Measurements from ENCODE around the gene XIRP1.
A peak's percentile ranks its signal among the peaks of the same experiment; 100 is the strongest.
"Not testable (repeated sequence)": the region's sequence is repeated elsewhere in the genome, so short reads cannot be mapped to it uniquely, and the experiment has no call there.

The XIRP1 gene

DNA sequence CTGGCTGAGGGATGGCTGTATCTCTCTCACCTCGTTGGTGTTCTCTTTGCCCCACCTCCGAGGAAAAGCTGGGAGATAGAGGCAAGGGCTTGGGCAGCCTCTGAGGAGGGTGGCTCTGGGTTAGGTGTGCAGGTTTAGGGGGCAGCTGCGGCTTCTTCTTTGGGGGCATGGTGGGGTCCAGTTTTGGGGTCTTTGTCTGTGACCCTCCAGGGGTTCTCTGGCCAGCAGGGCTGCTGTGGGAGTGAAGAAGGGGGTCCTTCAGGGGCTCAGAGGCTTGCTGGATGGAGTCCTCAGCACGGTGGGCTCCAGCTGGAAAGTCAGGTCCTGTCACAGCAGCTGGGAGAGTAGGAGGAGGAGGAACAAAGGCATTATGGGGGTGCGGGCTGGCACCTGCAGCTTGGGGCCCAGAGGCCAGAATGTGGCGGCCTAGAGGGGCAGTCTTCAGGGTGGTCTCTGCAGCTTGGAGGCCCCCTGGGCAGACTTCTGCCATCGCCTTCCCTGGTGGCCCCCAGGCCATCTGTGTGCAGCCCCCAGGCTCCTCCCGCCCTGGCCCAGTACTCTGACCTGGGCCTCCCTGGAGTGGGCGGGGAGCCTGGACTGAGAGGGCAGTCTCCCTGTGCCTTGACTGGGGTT lies 7.0 kb downstream of the XIRP1 start:
- no peak for DNase-seq (ENCODE audit: low read depth)

- DNase-seq (ENCODE audit: low read depth) = no peak
These were observed 7.5 kb downstream of the XIRP1 start for GRCh38 chr3:39184968-39185285.

- DNase-seq (ENCODE audit: low read depth) = no peak
These were observed 8.1 kb downstream of the XIRP1 start for GRCh38 chr3:39184081-39184967.

DNA sequence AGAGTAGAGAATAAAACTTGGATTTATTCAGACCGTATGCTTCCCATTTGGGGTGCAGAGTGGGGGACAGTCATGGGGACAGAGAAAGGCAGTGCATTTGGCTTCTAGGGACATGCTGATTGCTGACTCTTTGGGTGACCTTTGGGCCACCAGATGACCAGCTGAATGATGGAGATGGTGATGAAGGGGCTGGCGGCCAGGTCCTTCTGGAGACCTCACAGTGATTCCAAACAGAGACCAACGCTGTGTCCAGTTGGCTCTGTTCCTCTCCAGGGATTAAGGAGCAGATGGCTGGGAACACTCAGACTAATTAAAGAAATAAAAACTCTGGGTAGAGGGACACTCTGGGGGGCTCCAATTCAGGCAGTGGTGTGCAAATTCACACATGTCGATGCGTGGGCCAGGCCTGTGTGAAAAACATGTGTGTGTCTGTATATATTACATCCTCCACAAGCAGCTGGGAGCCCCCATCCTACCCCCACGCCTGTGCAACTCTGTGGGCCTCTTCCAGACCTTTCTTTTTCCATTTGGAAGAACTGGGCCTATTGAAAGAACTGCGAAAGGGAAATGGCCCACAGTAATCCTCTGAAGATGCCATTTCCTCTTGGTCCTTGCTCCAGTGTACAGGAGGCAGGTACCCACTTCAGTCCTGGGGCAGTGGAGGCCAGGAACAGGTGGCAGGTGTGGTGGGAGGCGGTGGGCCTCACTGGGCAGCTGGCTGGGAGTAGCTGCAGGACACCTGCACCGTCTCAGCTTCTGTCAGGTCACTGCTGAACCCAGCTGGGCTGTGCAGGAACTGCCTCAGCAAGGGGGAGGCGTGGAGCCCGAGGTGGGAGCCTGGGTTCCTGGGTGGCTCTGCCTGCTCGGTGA lies 8.9 kb downstream of the XIRP1 start:
- DNase-seq (ENCODE audit: low read depth) = no peak

DNA sequence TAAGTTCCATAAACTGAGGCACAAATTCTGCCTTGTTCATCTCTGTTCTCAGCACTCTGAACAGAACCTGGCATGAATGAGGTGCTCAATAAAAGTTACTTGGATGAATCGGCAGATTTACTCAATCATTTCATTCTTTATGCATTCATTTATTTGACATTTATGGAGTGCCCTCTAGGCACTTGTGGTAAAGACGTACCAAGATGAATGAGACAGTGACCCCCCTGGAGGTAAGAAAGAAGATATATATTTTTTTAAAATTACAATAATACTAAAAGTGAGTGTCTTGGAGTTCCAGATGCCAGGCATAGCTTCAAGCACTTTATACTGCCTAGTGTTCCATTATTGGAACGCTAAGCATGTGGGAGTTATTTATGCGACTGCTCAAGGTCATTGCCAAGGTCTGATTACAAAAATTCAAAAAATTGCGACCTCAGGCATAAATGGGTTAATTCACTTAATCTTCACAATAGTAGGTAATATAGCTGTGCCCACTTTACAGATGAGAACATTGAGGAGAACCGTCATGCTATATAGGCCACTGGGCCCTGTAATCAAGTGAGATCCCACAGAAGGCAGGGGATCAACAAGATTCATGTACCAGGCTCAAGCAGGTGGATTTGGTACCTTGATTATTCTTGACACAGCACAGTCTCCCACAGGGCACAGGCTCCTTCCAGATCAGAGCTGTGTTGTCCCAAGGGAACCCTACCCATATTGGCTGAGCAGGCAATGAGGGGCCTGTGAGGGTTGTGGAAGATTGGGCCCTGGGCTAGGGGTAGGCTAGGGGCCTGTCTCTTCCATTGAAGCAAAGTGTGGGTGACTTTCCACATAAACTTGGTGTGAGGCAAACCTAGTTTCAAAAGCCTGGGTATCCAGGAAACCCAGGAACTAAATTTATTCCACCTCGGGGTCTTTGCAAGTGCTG lies 10.7 kb downstream of the XIRP1 start:
- no peak for DNase-seq (ENCODE audit: low read depth)

- DNase-seq (ENCODE audit: low read depth) = no peak
These were observed 11.6 kb downstream of the XIRP1 start for GRCh38 chr3:39180546-39181346.

DNA sequence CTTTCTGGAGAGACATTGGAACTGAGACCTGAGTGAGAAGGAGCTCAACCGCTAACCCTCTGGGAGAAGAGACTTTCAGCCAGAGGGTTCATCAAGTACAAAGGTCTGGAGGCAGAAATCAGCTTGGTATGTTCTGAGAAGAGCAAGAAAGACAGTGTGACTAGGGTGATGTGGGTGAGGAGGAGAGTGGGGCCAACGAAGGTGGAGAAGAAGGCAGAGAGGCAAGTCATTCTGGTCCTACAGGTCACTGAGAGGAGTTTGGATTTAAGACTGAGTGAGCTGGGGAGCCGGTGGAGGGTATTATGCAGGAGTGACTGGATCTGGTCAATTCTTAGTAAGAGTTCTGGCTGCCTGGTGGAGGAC lies 12.2 kb downstream of the XIRP1 start:
- no peak for DNase-seq (ENCODE audit: low read depth)

- DNase-seq (ENCODE audit: low read depth) = no peak
These were observed 13.8 kb downstream of the XIRP1 start for GRCh38 chr3:39178553-39178952.

DNA sequence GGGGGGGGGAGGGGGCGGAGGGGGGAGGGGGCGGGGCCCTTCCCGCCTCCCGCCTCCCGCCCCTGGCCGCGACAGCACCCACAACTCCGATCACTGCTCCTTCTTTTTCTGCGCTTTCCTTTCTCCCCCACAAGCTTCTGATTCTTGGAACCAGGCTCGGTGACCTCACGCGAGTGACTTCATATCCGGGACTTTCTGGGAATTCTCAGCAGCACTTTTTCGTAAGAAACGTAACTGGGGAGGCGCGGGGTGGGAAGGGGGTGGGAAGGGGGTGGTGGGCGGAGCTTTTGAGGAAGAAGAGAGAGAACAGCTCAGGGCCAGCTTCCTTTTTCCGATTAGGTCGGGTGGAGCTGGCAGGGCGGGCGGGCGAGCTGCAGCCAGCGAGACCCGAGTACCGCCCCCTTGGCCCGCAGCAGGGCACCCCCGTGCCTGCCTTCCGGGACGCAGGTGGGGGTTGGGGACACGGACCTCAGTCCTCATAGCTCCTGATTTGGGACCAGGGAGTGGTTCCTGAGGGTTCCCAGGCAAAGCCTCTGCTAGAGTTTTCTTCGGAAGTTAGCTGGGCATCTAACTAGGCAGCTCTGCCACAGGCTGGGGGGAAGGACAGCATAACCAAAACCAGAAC lies 14.6 kb downstream of the XIRP1 start:
- peak; percentile 80 for DNase-seq (ENCODE audit: low read depth)

DNA sequence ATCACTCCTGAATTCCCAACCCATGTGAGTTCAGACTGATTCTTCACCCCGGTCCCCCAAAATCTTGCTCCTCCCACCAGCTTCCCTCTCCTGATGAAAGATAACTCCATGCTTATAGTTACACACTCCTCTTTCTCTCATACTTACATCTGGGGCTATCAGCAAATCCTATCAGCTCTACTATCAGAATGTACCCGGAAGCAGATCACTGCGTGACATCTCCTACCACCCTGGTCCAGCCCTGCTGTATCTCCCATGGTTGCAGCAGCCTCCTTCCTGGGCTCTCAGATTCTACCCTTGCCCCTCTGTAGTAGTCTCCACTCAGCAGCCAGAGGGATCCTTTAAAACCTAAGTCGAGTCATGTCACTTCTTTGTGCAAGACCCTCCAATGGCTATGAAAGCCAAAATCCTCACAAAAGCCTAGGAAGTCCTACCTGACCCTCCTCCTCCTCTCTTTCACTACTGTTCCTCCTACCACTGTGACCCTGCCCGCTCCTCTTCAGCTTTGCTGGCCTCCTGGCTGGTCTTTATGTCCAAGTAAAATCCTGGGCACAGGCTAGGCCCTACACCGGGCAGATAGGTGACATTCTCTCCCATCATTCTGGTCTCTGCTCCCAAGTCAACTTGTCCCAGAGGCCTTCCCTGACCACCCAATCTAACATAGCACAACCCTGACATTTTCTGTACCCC lies 16.2 kb downstream of the XIRP1 start:
- DNase-seq (ENCODE audit: low read depth) = no peak

- DNase-seq (ENCODE audit: low read depth) = no peak
These were observed 18.9 kb downstream of the XIRP1 start for GRCh38 chr3:39173318-39174125.

DNA sequence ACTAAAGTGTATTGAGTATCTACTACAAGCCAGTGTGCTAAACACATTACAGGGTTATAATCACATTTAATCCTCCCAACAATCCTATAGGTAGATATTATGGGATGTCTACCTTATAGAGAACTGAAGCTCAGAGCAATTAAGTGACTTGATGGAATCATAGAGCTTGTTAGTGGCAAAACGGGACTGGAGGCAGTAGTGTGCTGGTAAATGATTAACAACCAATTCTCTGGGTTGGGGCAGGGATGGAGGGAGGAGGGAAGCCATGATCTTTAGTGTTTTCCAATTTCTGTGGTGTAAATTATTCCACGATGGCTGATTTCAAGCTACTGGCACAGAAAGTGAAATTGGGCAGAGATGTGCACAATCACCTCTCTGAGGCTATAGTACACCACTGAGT lies 20.5 kb downstream of the XIRP1 start:
- DNase-seq (ENCODE audit: low read depth) = no peak

- not testable (repeated sequence) for DNase-seq (ENCODE audit: low read depth)
These were observed 21.5 kb downstream of the XIRP1 start for GRCh38 chr3:39170877-39171276.

GRCh38 chr3:39170461-39170860 lies 21.9 kb downstream of the XIRP1 start:
- no peak for DNase-seq (ENCODE audit: low read depth)

DNA sequence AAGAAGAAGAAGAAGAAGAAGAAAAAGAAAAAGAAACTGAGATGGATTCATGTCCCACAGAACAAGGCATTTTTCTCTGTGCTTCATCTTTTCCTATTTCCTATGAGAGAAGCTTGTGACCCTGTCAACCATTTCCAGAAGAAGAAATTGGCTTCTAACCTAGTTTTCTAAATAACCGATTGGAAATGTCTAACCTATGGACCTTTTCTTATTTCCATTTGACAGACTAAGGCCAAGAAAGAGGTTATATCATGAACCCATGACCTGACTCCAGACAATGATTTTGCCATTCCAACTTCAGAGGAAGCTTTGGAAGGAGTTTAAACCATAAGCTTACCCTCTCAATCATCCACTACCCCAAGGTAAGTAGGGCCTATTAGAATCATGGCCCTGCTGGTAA lies 22.7 kb downstream of the XIRP1 start:
- no peak for DNase-seq (ENCODE audit: low read depth)

- no peak for DNase-seq (ENCODE audit: low read depth)
These were observed 24.1 kb downstream of the XIRP1 start for GRCh38 chr3:39168156-39168780.

- peak; percentile 58 for DNase-seq (ENCODE audit: low read depth)
These were observed 25.4 kb downstream of the XIRP1 start for GRCh38 chr3:39166932-39167532.

- DNase-seq (ENCODE audit: low read depth) = peak; percentile 97
These were observed 26.2 kb downstream of the XIRP1 start for GRCh38 chr3:39166134-39166710.
